ENCODE data around the gene MAD2L2. TPM values are rescaled to one million over a fixed set of nuclear protein-coding genes. Genes with fewer than 3 reads are reported as not detected.

The MAD2L2 gene
- total and polyA plus RNA-seq, 9 donors, result 13.0 to 35.9 (median 27.8) TPM

- H3K27ac ChIP-seq, result no peak overlapping the region
- intact Hi-C loops (cut with DNase I), result no loop called here
These were observed 48.2 kb upstream of the MAD2L2 start for GRCh38 chr1:11729155-11729497.

DNA sequence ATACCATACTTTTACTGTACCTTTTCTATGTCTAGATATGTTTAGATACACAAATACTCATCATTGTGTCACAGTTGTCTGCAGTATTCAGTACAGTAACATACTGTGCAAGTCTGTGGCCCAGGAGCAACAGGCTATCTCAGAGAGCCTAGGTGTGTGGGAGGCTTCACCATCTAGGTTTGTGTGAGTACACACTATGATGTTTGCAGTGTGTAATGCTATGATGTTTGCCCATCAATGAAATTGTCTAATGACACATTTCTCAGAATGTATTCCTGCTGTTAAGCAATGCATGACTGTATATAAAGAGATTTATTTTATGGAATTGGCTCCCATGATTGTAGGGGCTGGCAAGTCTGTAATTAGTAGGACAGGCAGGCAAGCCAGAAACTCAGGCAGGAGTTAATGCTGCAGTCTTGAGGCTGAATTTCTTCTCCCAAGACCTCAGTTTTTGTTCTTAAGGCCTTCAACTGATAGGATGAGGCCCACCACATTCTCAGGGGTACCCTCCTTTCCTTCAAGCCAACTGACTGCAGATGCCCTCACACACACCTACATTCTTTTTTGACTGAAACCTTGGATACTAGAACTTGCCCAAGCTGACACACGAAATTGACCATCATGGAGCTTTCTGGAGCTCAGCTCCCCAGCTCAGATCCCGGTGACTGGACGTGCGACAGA lies 47.3 kb upstream of the MAD2L2 start:
- 91 to 98% (median 95%) methylated on average over 4 of the region's 4 CpGs for WGBS, 3 donors
- no peak overlapping the region for H3K27ac ChIP-seq
- H3K27me3 ChIP-seq, result no peaks in the 10 kb centered on the region
- DNase-seq, result no peak
- H3K36me3 ChIP-seq, result no peaks in the 10 kb centered on the region
- H3K9me3 ChIP-seq, result no peaks in the 10 kb centered on the region
- no peak overlapping the region for H3K4me3 ChIP-seq
- peaks cover 9% of the 10 kb centered on the region for H3K4me1 ChIP-seq (ENCODE audit: insufficient read depth)
- TF ChIP-seq EP300 (IDR thresholded peaks at IDR 0.05), result no peak
- no peak for TF ChIP-seq CTCF (IDR thresholded peaks at IDR 0.05)
- no peak for TF ChIP-seq POLR2A (IDR thresholded peaks at IDR 0.05)
- intact Hi-C loops (cut with DNase I), result no loop called here

More at GRCh38 chr1:11729155-11729497, 48.2 kb upstream of the MAD2L2 start:
- Histone ChIP-seq H3K9me3 (no peaks in the 10 kb centered on the region), H3K36me3 (no peaks in the 10 kb centered on the region), H3K4me1 (ENCODE audit: insufficient read depth) (peaks cover 9% of the 10 kb centered on the region), H3K27me3 (no peaks in the 10 kb centered on the region), H3K4me3 (no peak overlapping the region)
- no peak for DNase-seq
- WGBS, 3 donors, result 89 to 93% (median 90%) methylated on average over 11 of the region's 11 CpGs
- TF ChIP-seq POLR2A (IDR thresholded peaks at IDR 0.05) (no peak), EP300 (IDR thresholded peaks at IDR 0.05) (no peak), CTCF (IDR thresholded peaks at IDR 0.05) (no peak)

- TF ChIP-seq CTCF (IDR thresholded peaks at IDR 0.05) (no peak), POLR2A (IDR thresholded peaks at IDR 0.05) (no peak), EP300 (IDR thresholded peaks at IDR 0.05) (no peak)
- Histone ChIP-seq H3K4me3 (no peak overlapping the region), H3K27ac (no peak overlapping the region), H3K9me3 (no peaks in the 10 kb centered on the region), H3K4me1 (ENCODE audit: insufficient read depth) (peaks cover 5% of the 10 kb centered on the region), H3K36me3 (no peaks in the 10 kb centered on the region), H3K27me3 (no peaks in the 10 kb centered on the region)
- intact Hi-C loops (cut with DNase I), result no loop called here
- WGBS, 3 donors, result 87 to 98% (median 92%) methylated on average over 4 of the region's 4 CpGs
- DNase-seq, result no peak
These were observed 46.2 kb upstream of the MAD2L2 start for GRCh38 chr1:11727119-11727518.

DNA sequence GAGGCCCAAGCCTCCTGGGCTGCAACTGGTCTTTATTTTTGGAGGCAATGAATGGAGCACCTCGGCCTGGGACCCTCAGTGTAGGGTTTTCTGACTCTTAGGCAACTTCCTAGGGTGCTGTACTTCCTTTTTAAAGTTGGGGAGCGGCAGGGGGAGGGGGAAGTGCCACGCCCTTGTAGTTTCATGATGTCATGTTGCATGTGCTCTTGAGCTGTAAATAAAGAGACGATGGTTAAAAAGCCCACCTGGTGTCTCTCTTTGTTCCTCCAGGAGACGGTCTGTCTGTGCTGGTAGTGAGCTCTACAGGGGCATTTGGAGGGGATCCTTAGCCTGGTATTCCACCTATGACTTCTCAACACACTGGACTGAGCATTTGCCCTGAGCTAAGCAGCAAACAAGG lies 44.7 kb upstream of the MAD2L2 start:
- H3K4me3 ChIP-seq, result no peak overlapping the region
- 82 to 90% (median 86%) methylated on average over 5 of the region's 5 CpGs for WGBS, 3 donors
- H3K27ac ChIP-seq, result no peak overlapping the region
- DNase-seq, result no peak
- peaks cover 3% of the 10 kb centered on the region for H3K4me1 ChIP-seq (ENCODE audit: insufficient read depth)
- H3K36me3 ChIP-seq, result no peaks in the 10 kb centered on the region
- intact Hi-C loops (cut with DNase I), result no loop called here
- H3K27me3 ChIP-seq, result no peaks in the 10 kb centered on the region
- no peaks in the 10 kb centered on the region for H3K9me3 ChIP-seq
- TF ChIP-seq EP300 (IDR thresholded peaks at IDR 0.05) (no peak), CTCF (IDR thresholded peaks at IDR 0.05) (no peak), POLR2A (IDR thresholded peaks at IDR 0.05) (no peak)

All from ovary (tissue), 9 donors.